HepG2 (cell line): ENCODE results near the gene GTF2H4. TPM values are rescaled to one million over a fixed set of nuclear protein-coding genes. Genes with fewer than 3 reads are reported as not detected.

Source experiments
- ATAC-seq: fragments of 200-7000 bp; cut with Tn5 transposase; 3 replicates; pipeline ENCODE4 v1.9.1; 2020; ENCODE audit warnings: mild to moderate bottlenecking, moderate library complexity
- BruUV-seq: library from RNA; stranded (reverse); fragments of 400-500 nt; replicated peaks from 2 replicates; lab custom pipeline; 2021; lab: Mats Ljungman, UMichigan
- CTCF ChIA-PET: fragments of 300-600 bp; formaldehyde crosslinking; extraction: SDS; loops from one replicate; lab custom pipeline; 2021; ENCODE audit warnings: low total read pairs, inconsistent platforms, low intra/inter-chr PET ratio; lab: Yijun Ruan, JAX
- POLR2A ChIA-PET: fragments of 350-600 bp; sonication (Branson Sonifier 250); formaldehyde crosslinking; loops from one replicate; lab custom pipeline; 2020; ENCODE audit warnings: antibody characterized with exemption, inconsistent platforms; lab: Yijun Ruan, JAX
- DNase-seq: peaks from one replicate; pipeline ENCODE4 v3.0.0-alpha.2; 2015; ENCODE audit warnings: low spot score
- FAIRE-seq: peaks from 3 replicates; lab custom pipeline; 2011; peaks lifted over from hg19 to GRCh38; lab: Jason Lieb, UNC
- H2AFZ ChIP-seq: one replicate; pipeline ENCODE4 v1.6.1; 2011; ENCODE audit warnings: low read length, inconsistent platforms
- H3K27ac ChIP-seq: fragments of 300-600 bp; 3 replicates; pipeline ENCODE4 v1.8.0; 2011; ENCODE audit warnings: mixed run types, mild to moderate bottlenecking, mixed read lengths, low read length, inconsistent platforms; ENCODE audit not compliant: insufficient read depth; ENCODE audit errors: extremely low read length
- H3K27me3 ChIP-seq, 2 experiments: fragments of 200-600 bp in 1 of 2; 2 replicates in 1 of 2; 3 replicates in 1 of 2; pipeline versions ENCODE4 v1.6.0 to v1.8.0; 2011; ENCODE audit warnings: low read length in 2 of 2, mild to moderate bottlenecking in 2 of 2, moderate library complexity in 2 of 2, inconsistent platforms in 1 of 2; ENCODE audit not compliant: insufficient read depth in 2 of 2, control insufficient read depth in 1 of 2
- H3K36me3 ChIP-seq, 2 experiments: fragments of 200-600 bp in 1 of 2; replicated peaks in 1 of 2; 2 replicates in 1 of 2; 3 replicates in 1 of 2; pipeline versions ENCODE4 v1.5.1 to v1.8.0; 2011; ENCODE audit warnings: low read length in 2 of 2, inconsistent platforms in 1 of 2; ENCODE audit not compliant: insufficient read depth in 2 of 2, control insufficient read depth in 1 of 2
- H3K4me1 ChIP-seq: 2 replicates; pipeline ENCODE4 v1.5.1; 2012; ENCODE audit warnings: low read length, inconsistent platforms; ENCODE audit not compliant: insufficient read depth
- H3K4me2 ChIP-seq: 2 replicates; pipeline ENCODE4 v1.6.0; 2011; ENCODE audit warnings: low read depth, low read length, inconsistent platforms
- H3K4me3 ChIP-seq, 3 experiments: fragments of 200-600 bp in 1 of 3; sonication (generic), shearing (Covaris generic) in 1 of 3; replicated peaks in 1 of 3; 2 replicates each; pipeline ENCODE4 v1.5.1; 2011 to 2016; ENCODE audit warnings: low read length in 3 of 3, inconsistent platforms in 2 of 3, low read depth in 2 of 3, mild to moderate bottlenecking in 2 of 3, control low read depth in 1 of 3, mixed read lengths in 1 of 3; ENCODE audit not compliant: insufficient read depth in 1 of 3
- H3K79me2 ChIP-seq: one replicate; pipeline ENCODE4 v1.6.1; 2011; ENCODE audit warnings: low read length, inconsistent platforms; ENCODE audit not compliant: insufficient read depth
- H3K9ac ChIP-seq: 2 replicates; pipeline ENCODE4 v1.6.0; 2011; ENCODE audit warnings: mild to moderate bottlenecking, low read depth, low read length, inconsistent platforms; ENCODE audit not compliant: insufficient read depth
- H3K9me3 ChIP-seq: 2 replicates; pipeline ENCODE4 v1.5.1; 2012; ENCODE audit warnings: mild to moderate bottlenecking, low read length
- H4K20me1 ChIP-seq: 2 replicates; pipeline ENCODE4 v1.6.0; 2011; ENCODE audit warnings: inconsistent platforms, mild to moderate bottlenecking, low read length, moderate library complexity; ENCODE audit not compliant: insufficient read depth
- AGO1 ChIP-seq: fragments of 200-400 bp; formaldehyde crosslinking; IDR thresholded peaks from 2 replicates; pipeline ENCODE4 v1.6.1; 2017; ENCODE audit warnings: mild to moderate bottlenecking, low read depth, low read length, moderate library complexity; ENCODE audit not compliant: poor library complexity, severe bottlenecking
- ARNT2 ChIP-seq: sonication (generic); formaldehyde crosslinking; IDR thresholded peaks from 2 replicates; pipeline ENCODE4 v1.8.0; 2022; ENCODE audit warnings: mild to moderate bottlenecking, low read depth, missing genetic modification reagents, moderate library complexity
- ATF2 ChIP-seq: sonication (generic); formaldehyde crosslinking; IDR thresholded peaks from 2 replicates; pipeline ENCODE4 v1.4.0; 2020; ENCODE audit warnings: missing genetic modification reagents
- ATF7 ChIP-seq, 2 experiments: fragments of 450-650 bp in 1 of 2; sonication (generic) in 1 of 2; formaldehyde crosslinking in 1 of 2; IDR thresholded peaks; 2 replicates each; pipeline versions ENCODE4 v1.4.0 to v1.6.1; 2016 to 2020; ENCODE audit warnings: antibody characterized with exemption in 1 of 2, mild to moderate bottlenecking in 1 of 2, missing genetic modification reagents in 1 of 2
- HMGA1 ChIP-seq: sonication (generic); formaldehyde crosslinking; conservative IDR thresholded peaks from 2 replicates; pipeline ENCODE4 v1.4.0; 2020; ENCODE audit warnings: missing genetic modification reagents
- HNF4G ChIP-seq, 2 experiments: sonication (generic) in 1 of 2; formaldehyde crosslinking in 1 of 2; IDR thresholded peaks; 2 replicates each; pipeline versions ENCODE4 v1.4.0 to v1.6.1; 2011 to 2020; ENCODE audit warnings: borderline replicate concordance in 2 of 2, low read depth in 2 of 2, mild to moderate bottlenecking in 2 of 2, low read length in 1 of 2, missing genetic modification reagents in 1 of 2, moderate library complexity in 1 of 2
- MAFG ChIP-seq: sonication (generic); formaldehyde crosslinking; IDR thresholded peaks from 2 replicates; pipeline ENCODE4 v1.5.1; 2020; ENCODE audit warnings: mild to moderate bottlenecking, missing genetic modification reagents
- MED1 ChIP-seq: sonication (generic); formaldehyde crosslinking; IDR thresholded peaks from 2 replicates; pipeline ENCODE4 v1.4.0; 2020; ENCODE audit warnings: missing genetic modification reagents
- MIER3 ChIP-seq: IDR thresholded peaks from 2 replicates; pipeline ENCODE4 v1.6.1; 2016; ENCODE audit warnings: missing compliant biosample characterization, borderline replicate concordance
- NFRKB ChIP-seq: fragments of 450-650 bp; IDR thresholded peaks from 2 replicates; pipeline ENCODE4 v1.6.1; 2017
- NFYC ChIP-seq: IDR thresholded peaks from 2 replicates; pipeline ENCODE4 v1.6.1; 2016; ENCODE audit warnings: missing genetic modification reagents, missing compliant biosample characterization
- PCBP2 ChIP-seq: fragments of 200-400 bp; formaldehyde crosslinking; optimal IDR thresholded peaks from 2 replicates; pipeline ENCODE3; 2018; ENCODE audit warnings: low read length, low read depth; ENCODE audit not compliant: poor library complexity, severe bottlenecking
- PHF5A ChIP-seq: IDR thresholded peaks from one replicate; pipeline ENCODE4 v1.6.1; 2018; ENCODE audit warnings: low read depth, missing genetic modification reagents; ENCODE audit not compliant: unreplicated experiment
- PRPF4 ChIP-seq: fragments of 200-400 bp; formaldehyde crosslinking; IDR thresholded peaks from 2 replicates; pipeline ENCODE4 v1.6.1; 2016; ENCODE audit warnings: low read length, low read depth; ENCODE audit not compliant: poor library complexity, severe bottlenecking
- TBL1XR1 ChIP-seq: fragments of 150-350 bp; IDR thresholded peaks from 2 replicates; pipeline ENCODE4 v1.6.1; 2014; ENCODE audit warnings: borderline replicate concordance, low read length; ENCODE audit not compliant: partially characterized antibody
- TCF12 ChIP-seq, 2 experiments: fragments of 450-650 bp in 1 of 2; sonication (generic) in 1 of 2; formaldehyde crosslinking in 1 of 2; IDR thresholded peaks; 2 replicates each; pipeline versions ENCODE4 v1.6.1 to v1.8.0; 2017 to 2022; ENCODE audit warnings: antibody characterized with exemption in 1 of 2, mild to moderate bottlenecking in 1 of 2, missing genetic modification reagents in 1 of 2, moderate library complexity in 1 of 2
- ZBTB7B ChIP-seq: sonication (generic); formaldehyde crosslinking; IDR thresholded peaks from 2 replicates; pipeline ENCODE4 v1.4.0; 2020; ENCODE audit warnings: missing genetic modification reagents
- ZFP37 ChIP-seq: sonication (generic); formaldehyde crosslinking; IDR thresholded peaks from 2 replicates; pipeline ENCODE4 v1.4.0; 2020; ENCODE audit warnings: missing genetic modification reagents, borderline replicate concordance
- ZNF180 ChIP-seq: sonication (generic); formaldehyde crosslinking; IDR thresholded peaks from 2 replicates; pipeline ENCODE4 v1.4.0; 2020; ENCODE audit warnings: low read depth, missing genetic modification reagents, borderline replicate concordance
- ZNF260 ChIP-seq: sonication (generic); formaldehyde crosslinking; IDR thresholded peaks from 2 replicates; pipeline ENCODE4 v1.4.0; 2020; ENCODE audit warnings: missing genetic modification reagents, low read depth, mild to moderate bottlenecking, borderline replicate concordance
- ZNF317 ChIP-seq: sonication (generic); formaldehyde crosslinking; IDR thresholded peaks from 2 replicates; pipeline ENCODE4 v1.5.0; 2020; ENCODE audit warnings: mild to moderate bottlenecking, missing genetic modification reagents
- ZNF761 ChIP-seq: sonication (generic); formaldehyde crosslinking; conservative IDR thresholded peaks from 2 replicates; pipeline ENCODE4 v1.4.0; 2020; ENCODE audit warnings: mild to moderate bottlenecking, missing genetic modification reagents
- WGBS: methylation state at CpG from one replicate; pipeline ENCODE4 v1.1.6; 2017; ENCODE audit warnings: low lambda C conversion rate; 5-methylcytosine and 5-hydroxymethylcytosine counted together
- in situ Hi-C: cut with HindIII; loops from 2 replicates; pipeline ENCODE4 v1.10.0; 2017; ENCODE audit warnings: low pct_unique_long_range_greater_than_20kb; ENCODE audit not compliant: extremely low pct_ligation_motif_present
- intact Hi-C: fragments of 100-400 bp; cut with micrococcal nuclease; formaldehyde crosslinking; loops from one replicate; pipeline ENCODE4 v1.10.0; 2022; ENCODE audit not compliant: unreplicated experiment
- polyA plus RNA-seq, 8 experiments: library from polyadenylated mRNA; depleted of rRNA in 3 of 8; stranded (reverse) in 7 of 8; unstranded in 1 of 8; fragments of >200 nt; fragmentation: Illumina TruSeq in 4 of 8; extraction: Trizol in 4 of 8; gene quantifications; 2 replicates each; pipeline versions ENCODE4 v1.2.1 to v1.2.3, GENCODE V29; 2011 to 2016; ENCODE audit warnings: low read depth in 4 of 8, missing spikeins in 1 of 8, mixed read lengths in 1 of 8; ENCODE audit not compliant: insufficient read depth in 1 of 8
- total RNA-seq, 5 experiments: library from RNA; depleted of rRNA; stranded (reverse); fragments of >200 nt; fragmentation: Illumina TruSeq; extraction: Trizol; gene quantifications; 2 replicates each; pipeline ENCODE4 v1.2.3, GENCODE V29; 2016; ENCODE audit warnings: low read depth in 1 of 5

The GTF2H4 gene
- total and polyA plus RNA-seq, 2 of the 13 experiments (the other 11 are each of a cell fraction or from before 2014, with no cell fraction given), result 15.9 to 49.3 TPM

DNA sequence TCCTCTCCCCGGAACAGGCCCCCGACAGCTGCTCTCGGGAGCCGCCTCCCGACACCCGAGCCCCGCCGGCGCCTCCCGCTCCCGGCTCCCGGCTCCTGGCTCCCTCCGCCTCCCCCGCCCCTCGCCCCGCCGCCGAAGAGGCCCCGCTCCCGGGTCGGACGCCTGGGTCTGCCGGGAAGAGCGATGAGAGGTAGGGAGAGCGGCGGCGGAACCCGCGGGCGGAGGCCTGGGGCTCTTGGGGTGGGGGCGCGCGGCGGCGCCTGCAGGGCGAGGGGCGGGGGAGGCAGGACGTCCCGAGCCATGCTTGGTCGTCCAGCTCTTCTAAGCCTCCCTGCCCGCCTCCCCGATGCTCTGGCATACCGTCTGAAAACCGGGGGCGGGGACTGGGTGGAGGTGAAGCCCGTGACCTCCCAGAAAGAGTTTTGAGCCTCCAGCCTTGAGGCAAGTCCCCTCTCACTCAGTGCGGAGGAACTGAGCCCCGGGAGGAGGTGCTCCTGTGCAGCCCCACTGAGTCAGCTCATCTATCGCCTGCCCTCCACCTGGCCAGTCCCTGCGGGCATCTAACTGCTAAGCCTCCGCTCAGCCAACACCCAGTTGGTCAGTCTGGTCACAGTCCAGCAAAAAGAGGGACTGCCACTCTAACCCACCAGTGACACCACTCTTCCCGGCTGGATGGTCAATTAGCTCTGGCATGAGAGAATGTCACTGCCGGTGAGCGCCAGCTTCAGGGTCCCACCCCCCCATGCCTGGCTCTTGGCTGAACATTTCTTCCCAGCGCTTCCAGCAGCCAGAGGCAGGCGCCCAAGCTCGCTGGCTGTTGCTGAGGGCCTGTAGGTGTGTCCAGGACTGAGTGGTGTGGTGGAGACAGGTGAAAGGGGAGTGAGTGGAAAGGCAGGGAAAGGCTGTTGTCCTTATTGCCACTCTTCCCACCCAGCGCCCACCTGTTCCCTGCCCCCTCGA is 23.2 kb upstream of the GTF2H4 start:
- in situ Hi-C loops, result no loop called here
- 3% methylated on average over 22 of the region's 59 CpGs for WGBS
- ChIA-PET CTCF (no interaction called here), POLR2A (interaction anchor here (0.7 to 5.9 kb wide), 14 partner anchors 11 to 267 kb away, joined by 3 to 45 read pairs (median 5); partner anchors contain the start of genes GTF2H4, MDC1, MRPS18B and NRM)
- Histone ChIP-seq H3K27ac (no peak overlapping the region), H3K36me3 (peaks cover 5 to 14% of the 10 kb centered on the region in 2 experiments), H3K4me2 (peak overlapping the region; percentile 90), H3K9ac (peak overlapping the region; percentile 65), H4K20me1 (peaks cover 4% of the 10 kb centered on the region; the same call in 1 of the 2 replicates), H3K9me3 (no peaks in the 10 kb centered on the region), H3K4me1 (peaks cover 56% of the 10 kb centered on the region), H3K79me2 (peaks cover 19% of the 10 kb centered on the region), H2AFZ (no peak overlapping the region), H3K4me3 (peak overlapping the region; percentile 80 to 91 (median 82)), H3K27me3 (peaks cover 6 to 24% of the 10 kb centered on the region in 2 experiments)
- BruUV-seq, result no TSS peak
- FAIRE-seq (no peak), ATAC-seq (peak; percentile 31), DNase-seq (no peak)
- intact Hi-C loops, result loop anchor here (1.0 kb wide), 1 partner anchor 22 kb away; no protein-coding TSS in a partner anchor
- TF ChIP-seq MIER3 (CRISPR knock-in tag) (no peak), ATF7 (IDR thresholded peaks at IDR 0.05) (no peak), ATF7 (CRISPR knock-in tag; IDR thresholded peaks at IDR 0.05) (peak; percentile 54; the same call in 1 of the 2 replicates), ZNF761 (CRISPR knock-in tag) (peak; percentile 58; the same call in 1 of the 2 replicates), TCF12 (IDR thresholded peaks at IDR 0.05) (no peak), TCF12 (CRISPR knock-in tag; IDR thresholded peaks at IDR 0.05) (no peak; the same call in 1 of the 2 replicates), AGO1 (no peak), HNF4G (IDR thresholded peaks at IDR 0.05; ENCODE audit: borderline replicate concordance, low read depth, low read length) (no peak), HNF4G (CRISPR knock-in tag; IDR thresholded peaks at IDR 0.05; ENCODE audit: borderline replicate concordance, low read depth) (no peak), TBL1XR1 (no peak), PRPF4 (no peak), NFRKB (no peak), MED1 (CRISPR knock-in tag) (no peak), ZBTB7B (CRISPR knock-in tag) (no peak), NFYC (CRISPR knock-in tag) (no peak), HMGA1 (CRISPR knock-in tag) (no peak), PCBP2 (no peak), ZNF180 (CRISPR knock-in tag) (no peak), MAFG (CRISPR knock-in tag) (no peak), PHF5A (CRISPR knock-in tag) (peak; percentile 14), ZNF260 (no peak), ZNF317 (CRISPR knock-in tag) (no peak), ATF2 (CRISPR knock-in tag) (no peak), ARNT2 (no peak), ZFP37 (CRISPR knock-in tag) (no peak)
